ENCODE results near the gene S100A12.
"Not testable (repeated sequence)": the region's sequence is repeated elsewhere in the genome, so short reads cannot be mapped to it uniquely, and the experiment has no call there.

The S100A12 gene

DNA sequence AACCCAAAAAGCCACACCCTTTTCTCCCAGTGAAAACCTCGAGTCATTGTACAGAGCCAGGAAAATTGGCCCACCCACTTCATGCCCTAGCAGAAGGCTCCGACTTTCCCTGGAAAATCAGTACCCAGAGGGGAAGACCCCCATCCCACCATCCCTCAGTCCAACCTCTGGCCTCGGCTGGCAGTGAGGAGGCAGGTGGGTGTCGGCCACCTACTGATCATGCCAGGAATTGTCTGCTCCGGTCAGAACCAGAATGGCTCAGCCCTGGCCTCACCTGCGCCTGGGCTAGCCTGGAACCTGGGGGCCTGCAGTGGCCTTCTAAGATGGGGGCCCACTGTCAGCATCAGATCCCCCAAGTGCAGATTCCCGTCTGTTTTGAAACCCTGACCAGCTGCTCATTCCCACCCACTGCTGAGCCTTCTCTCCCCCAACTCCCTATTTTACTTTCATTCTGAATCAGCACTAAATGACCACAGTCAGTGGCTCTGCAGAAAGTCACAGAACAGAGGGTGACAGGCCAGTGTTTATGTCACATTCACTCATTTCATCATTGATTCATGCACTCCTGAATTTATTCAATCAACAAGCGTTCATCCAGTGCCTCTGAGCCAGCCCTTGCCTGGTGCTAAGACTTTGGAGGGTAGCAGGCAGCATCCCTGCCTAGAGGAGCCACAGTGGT is 20.8 kb downstream of the S100A12 start:
- DNase-seq (ENCODE audit: low read depth in 1 of 2, low spot score in 1 of 2) = no peak

- no peak for DNase-seq (ENCODE audit: low read depth in 1 of 2, low spot score in 1 of 2)
Observed at GRCh38 chr1:153353226-153353947, 22.0 kb downstream of the S100A12 start.

DNA sequence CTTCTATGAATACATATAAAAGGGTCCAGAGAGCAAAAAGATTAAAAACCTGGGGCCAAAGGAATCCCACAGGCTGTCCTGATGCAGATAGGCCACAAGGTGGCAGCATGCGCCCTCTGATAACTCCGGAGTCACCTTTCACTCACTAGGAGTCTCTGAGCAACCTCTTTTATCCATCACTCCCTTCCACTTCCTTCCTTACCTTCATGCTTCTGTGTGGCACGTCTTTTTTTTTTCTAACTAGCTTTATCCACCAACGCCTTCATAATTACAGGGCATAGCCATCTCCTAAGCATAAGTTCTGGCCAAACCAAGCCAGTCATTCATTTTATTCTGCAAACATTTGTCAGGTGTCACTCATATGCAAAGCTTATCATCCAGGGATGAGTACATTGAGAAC is 22.9 kb downstream of the S100A12 start:
- peak; percentile 23 to 29 for DNase-seq (ENCODE audit: low read depth in 1 of 2, low spot score in 1 of 2)

DNA sequence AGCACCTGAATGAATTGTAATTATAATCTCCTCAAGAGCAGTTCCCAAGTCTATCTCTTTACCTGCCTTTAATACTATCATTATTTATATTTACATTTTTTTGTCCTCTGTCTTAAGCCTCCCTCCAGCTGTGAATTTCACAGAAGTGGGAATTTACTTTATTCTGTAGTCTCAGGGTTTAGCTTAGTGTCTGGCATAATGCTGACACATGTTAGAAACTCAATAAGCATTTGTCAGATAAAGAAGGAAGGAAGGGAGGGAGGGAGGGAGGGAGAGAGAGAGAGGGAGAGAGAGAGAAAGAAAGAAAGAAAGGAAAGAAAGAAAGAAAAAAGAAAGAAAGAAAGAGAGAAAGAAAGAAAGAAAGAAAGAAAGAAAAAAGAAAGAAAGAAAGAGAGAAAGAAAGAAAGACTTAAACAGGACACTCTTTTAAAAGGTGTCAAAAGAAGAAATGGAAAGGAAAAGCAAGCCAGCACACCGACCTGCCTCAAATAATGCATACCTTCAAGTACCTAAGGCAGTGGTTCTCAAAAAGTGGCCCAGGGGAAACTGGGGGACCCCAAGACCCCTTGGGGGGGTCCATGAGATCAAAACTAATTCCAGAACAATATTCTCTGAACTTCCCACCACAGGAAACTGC is 25.0 kb downstream of the S100A12 start:
- DNase-seq (ENCODE audit: low read depth in 1 of 2, low spot score in 1 of 2) = no peak

DNA sequence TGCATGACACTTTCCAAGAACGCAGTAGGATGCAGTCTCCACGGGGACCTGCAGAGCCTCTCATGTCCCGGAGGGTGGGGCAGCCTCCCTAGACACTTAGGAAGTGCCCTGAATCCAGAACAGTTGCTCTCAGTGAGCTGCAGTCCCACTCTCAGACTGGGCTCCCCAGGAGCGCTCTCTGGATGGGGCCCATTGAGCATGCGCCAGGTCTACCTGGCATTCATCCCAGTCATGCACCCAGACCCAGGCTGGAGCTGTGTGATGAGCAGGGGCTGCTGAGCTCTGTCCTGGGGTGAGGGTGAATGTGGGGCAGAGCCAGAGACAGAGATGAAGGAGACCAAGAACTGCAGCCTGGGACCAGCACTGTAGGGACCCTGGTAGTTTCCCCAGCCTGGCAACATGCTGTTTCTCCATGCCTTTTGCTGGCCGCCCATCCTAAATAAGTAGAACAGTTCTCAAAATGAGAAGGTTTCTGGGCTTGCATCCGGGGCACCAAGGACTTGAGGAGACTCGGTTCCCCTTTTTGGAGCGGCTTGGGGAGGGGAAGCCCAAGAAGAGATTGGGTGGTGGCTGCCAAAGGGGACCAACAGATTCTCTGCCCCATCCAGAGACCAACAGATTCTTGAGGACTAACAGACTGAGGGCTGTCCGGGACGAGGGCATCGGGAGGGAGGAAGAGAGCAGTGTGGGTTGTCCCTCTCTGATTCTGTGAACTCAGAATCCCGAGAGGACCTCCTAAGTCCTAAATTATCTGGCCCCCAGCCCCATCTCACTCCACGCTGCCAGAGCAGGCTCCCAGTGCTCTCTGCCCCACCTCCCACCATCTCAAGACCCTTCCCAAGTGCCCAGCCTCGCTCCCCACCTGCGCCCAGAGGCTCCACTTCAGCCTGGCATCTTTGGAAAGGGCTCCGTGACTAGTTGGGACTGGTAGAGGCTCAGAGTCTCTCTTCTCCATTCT is 25.8 kb downstream of the S100A12 start:
- DNase-seq (ENCODE audit: low read depth in 1 of 2, low spot score in 1 of 2) = no peak

DNA sequence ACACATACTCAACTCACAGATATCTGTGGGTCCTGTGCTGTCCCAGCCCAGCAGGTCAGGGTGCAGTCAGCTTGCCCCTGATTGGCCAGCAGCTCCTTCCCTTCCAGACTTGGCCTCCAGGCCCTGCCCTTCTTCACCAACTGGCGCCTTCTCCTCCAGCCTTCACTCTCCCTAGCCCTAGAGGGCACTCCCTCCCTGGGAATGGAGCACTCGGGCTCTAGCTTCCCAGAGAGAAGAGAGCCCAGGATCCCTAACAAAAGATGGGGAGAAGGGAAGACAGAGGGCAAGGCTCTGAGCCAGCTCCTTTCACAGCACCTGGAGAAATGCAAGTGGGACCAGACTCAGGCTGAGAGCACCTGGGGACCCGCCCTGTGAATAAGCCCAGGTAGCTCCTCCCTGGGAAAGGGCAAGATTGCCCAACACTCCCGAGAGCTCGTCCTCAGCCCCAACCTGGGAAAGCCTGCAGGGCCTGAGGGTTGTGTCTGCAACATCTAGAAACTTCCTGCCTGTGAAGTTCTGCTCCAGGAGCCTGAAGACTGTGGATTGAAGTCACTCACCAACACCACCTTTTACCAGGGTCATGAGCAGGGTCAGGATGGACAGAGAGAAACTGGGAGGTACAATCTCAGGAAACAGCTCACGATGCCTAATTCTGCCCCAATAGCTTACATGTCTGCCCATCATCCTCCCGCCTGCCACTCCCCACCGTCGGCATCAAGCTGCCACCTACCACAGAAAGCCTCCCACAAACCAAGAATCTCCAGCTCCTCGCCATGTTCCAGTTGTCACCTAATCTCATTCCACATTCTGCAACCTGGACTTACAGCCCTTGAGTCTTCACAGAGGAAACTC is 26.7 kb downstream of the S100A12 start, which contains the start of gene PGLYRP4:
Gene PGLYRP4 (minus strand): TSS at position 331 of the 852 bp plus-strand sequence. CDS start 909 bp downstream, outside the sequence.
- no peak for DNase-seq (ENCODE audit: low read depth in 1 of 2, low spot score in 1 of 2)

- DNase-seq (ENCODE audit: low read depth in 1 of 2, low spot score in 1 of 2) = no peak
Observed at GRCh38 chr1:153347856-153348255, 27.6 kb downstream of the S100A12 start.

DNA sequence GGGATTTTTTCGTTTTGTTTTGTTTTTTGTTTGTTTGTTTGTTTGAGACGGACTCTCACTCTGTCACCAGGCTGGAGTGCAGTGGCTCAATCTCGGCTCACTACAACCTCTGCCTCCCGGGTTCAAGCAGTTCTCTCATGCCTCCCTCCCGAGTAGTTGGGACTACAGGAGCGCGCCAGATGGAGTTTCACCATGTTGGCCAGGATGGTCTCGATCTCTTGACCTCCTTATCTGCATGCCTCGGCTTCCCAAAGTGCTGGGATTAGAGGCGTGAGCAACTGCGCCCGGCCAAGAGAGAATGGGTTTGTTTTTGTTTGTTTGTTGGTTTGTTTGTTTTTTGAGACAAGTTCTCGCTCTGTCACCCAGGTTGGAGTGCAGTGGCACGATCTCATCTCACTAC is 28.4 kb downstream of the S100A12 start:
- not testable (repeated sequence) for DNase-seq (ENCODE audit: low read depth in 1 of 2, low spot score in 1 of 2)

DNA sequence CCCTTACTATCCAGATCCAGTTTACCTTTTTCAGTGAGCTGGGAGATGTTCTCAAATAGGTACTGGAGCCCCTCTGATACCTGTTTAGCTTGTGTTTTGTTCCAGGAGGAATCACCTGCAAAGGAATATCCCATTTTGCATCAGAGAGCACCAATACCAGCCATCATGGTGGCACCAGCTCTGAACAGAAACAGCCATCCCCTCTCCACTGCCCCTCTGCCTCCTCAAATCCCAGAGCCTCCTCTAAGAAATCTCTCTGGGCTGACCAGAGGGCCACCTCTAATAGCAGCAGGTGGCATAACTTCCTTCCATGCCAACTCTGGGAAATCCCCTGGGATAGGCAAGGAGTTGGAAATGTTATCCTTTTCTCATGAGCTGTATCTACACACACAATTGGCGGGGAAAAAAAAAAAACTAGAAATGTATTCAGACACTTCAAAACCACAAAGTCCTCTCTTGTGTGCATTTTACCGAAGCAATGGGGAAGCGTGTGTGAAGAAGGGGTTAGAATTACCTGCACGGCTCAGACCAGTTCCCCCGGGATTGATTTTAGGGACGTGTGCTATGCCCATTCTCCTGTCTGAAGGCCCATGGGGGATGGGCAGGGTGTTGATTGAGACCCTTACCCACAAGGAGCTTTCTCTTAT is 29.2 kb downstream of the S100A12 start:
- no peak for DNase-seq (ENCODE audit: low read depth in 1 of 2, low spot score in 1 of 2)

GRCh38 chr1:153345187-153346076 is 30.0 kb downstream of the S100A12 start:
- no peak for DNase-seq (ENCODE audit: low read depth in 1 of 2, low spot score in 1 of 2)

- no peak for DNase-seq (ENCODE audit: low read depth in 1 of 2, low spot score in 1 of 2)
Observed at GRCh38 chr1:153344718-153345025, 30.7 kb downstream of the S100A12 start.

DNA sequence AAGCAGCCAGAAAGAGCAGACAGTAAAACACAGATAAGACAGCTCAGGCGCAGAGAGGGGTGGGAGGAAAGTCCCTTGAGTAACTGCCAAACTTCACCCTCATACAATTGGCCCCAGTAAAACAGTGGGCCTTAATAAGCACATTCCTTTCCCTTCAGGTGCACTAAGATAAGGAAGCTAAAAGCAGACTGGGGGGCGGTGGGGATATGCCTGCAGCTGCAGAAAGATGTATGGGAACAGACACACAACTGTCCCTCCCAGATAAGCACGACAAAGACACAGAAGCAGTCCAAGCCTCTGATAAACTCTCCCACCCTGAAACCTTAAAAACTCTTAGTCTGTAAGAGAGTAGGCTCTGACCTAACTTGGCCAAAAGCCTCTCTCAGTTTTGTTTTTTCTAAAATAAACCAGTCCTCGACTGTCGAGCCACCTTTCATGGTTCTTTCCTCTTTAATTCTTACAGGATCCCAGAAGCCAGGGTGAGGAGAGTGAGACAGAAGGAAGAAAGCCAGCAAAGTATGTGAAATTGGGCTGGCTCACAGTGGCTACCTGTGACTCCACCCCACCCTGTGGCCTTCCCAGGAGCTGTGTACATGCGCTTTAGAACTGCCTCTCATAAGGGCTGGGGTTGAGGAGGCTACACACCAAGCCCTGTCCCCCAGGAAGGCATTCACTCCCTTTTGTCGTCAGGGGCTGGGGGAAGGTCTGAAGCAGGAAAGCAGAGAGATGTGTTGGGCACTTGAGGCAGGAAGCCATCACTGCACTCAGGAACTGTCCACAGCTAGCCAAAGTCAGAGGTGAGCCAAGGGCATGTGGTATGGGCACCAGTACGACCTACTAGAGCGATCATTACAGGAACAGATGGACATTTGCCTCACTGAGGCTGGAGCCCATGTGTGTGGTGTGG is 31.4 kb downstream of the S100A12 start:
- no peak for DNase-seq (ENCODE audit: low read depth in 1 of 2, low spot score in 1 of 2)

DNA sequence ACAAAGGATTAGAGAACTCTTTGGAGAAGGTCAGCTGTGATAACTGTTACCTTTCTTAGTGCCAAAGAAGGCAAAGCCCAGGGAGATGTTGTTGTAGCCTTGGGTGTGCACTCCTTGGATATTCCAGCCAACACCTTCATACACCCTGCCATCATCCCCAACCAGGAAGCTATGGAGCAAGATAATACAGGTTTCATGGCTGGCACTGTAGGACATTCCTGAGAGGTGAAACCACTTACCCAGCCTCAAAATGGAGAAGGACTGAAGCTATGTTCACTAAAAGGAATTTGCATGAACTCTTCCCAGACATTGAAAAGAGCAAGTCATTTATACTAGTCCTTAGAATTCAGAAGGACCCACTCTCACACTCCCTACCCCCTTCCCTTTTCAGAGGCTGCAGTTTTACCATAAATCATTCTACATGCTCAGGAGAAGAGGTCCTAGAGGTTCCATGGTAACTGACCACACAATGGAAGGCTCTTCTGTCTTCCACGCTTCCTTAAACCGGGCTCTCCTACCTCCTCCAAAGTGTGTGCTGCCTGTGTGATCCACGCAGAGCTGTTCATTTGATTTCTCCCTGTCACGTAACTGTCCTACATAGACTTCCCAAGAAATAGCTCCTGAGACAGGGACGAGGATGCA is 32.3 kb downstream of the S100A12 start:
- DNase-seq (ENCODE audit: low read depth in 1 of 2, low spot score in 1 of 2) = no peak

DNA sequence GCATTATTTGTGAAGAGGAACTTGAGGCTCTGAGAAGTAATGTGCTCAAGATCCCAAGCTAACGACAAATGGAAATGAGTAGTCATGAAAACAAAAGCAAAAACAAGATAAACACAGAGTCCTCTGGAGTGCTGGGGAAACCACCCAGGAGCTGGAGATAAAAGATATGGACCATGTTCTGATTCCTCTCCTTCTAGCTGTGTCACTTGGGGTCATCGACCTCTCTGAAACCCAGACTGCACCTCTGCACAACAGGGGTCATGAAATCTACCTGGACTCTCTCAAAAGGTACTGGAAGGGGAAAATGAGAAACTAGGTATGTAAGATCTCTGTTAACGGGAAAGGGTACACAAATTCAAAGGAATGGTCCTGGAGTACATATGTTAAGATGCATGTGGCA is 33.2 kb downstream of the S100A12 start:
- DNase-seq (ENCODE audit: low read depth in 1 of 2, low spot score in 1 of 2) = no peak

GRCh38 chr1:153341431-153341934 is 33.9 kb downstream of the S100A12 start:
- DNase-seq (ENCODE audit: low read depth in 1 of 2, low spot score in 1 of 2) = no peak

GRCh38 chr1:153340356-153340755 is 35.1 kb downstream of the S100A12 start:
- DNase-seq (ENCODE audit: low read depth in 1 of 2, low spot score in 1 of 2) = no peak

- no peak for DNase-seq (ENCODE audit: low read depth in 1 of 2, low spot score in 1 of 2)
Observed at GRCh38 chr1:153339802-153340201, 35.6 kb downstream of the S100A12 start.

Data from activated T-helper 1 cell treated with anti-CD3 and anti-CD28 coated beads, Interleukin-2, amount 50 U/mL, for 16 hours (primary cell).